Activated naive CD4-positive, alpha-beta T cell (primary cell): ENCODE data around the gene NBPF1.
"Not testable (repeated sequence)": the region's sequence is repeated elsewhere in the genome, so short reads cannot be mapped to it uniquely, and the experiment has no call there.

Experiments used
- DNase-seq, 4 experiments: peaks; one replicate each; lab custom pipeline; 2025; lab: John Stamatoyannopoulos, UW

The NBPF1 gene

DNA sequence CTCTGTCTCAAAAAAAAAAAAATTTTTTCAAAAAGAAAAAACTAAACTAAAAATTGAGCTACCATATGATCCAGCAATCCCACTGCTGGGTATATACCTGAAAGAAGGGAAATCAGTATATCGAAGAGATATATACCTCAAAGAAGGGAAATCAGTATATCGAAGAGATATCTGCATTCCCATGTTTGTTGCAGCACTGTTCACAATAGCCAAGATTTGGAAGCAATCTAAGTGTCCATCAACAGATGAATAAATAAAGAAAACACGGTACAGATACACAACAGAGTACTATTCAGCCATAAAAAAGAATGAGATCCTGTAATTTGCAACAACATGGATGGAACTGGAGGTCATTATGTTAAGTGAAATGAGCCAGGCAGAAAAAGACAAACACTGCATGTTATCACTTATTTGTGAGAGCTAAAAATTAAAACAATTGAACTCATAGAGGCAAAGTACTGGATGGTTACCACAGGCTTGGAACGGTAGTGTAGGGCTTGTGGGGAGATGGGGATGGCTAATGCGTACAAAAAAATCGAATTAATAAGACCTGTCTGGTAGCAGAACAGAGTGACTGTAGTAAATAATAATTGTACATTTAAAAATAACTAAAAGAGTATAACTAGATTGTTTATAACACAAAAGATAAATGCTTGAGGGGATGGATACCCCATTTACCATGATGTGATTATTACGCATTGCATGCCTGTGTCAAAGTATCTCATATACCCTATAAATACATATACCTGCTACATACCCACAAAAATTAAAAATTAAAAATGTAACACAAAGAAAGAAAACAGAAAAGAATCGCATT lies 28.0 kb upstream of the NBPF1 start:
- not testable (repeated sequence) for DNase-seq

DNA sequence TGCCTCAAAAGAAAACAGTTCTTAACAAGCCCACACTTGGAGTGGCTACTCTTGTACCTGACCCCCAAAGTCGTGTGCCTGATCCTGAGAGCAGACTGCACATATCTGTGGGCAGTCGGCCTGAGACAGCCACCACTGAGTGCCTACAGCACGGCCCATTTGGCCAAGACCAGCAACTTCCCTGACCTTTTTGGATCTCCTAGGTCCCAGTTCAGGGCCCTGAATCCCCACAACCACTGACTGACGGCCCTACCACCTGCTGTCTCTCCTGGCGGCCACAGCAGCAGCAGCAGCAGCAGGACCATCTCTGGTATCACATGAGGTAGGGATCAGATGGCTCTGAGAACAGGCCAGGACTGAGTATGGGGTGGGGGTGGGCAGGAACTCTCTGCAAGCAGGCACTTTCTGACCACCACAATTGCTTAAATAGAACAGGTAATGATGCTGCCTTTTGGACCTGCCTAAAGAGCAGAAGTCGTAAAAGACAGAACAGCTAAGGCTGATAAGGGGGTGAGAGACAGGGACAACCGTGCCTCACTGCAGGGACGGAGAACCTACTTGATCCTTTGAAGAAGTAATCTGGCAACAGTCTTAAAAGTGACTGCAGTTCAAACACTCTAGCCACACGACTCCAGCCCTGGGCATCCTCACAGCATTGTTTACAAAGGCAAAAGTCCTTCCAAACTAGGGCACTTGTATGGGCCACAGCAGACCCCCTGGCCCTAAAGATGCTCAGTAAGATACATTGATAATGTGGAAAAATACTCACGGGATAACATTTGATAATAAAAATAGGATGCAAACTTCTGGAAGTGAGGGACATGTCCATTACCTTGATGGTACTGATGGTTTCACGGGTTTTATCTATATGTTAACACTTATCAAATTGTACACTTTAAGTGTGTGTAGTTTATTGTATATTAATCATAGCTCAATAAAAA lies 26.0 kb upstream of the NBPF1 start:
- DNase-seq: not testable (repeated sequence)

DNA sequence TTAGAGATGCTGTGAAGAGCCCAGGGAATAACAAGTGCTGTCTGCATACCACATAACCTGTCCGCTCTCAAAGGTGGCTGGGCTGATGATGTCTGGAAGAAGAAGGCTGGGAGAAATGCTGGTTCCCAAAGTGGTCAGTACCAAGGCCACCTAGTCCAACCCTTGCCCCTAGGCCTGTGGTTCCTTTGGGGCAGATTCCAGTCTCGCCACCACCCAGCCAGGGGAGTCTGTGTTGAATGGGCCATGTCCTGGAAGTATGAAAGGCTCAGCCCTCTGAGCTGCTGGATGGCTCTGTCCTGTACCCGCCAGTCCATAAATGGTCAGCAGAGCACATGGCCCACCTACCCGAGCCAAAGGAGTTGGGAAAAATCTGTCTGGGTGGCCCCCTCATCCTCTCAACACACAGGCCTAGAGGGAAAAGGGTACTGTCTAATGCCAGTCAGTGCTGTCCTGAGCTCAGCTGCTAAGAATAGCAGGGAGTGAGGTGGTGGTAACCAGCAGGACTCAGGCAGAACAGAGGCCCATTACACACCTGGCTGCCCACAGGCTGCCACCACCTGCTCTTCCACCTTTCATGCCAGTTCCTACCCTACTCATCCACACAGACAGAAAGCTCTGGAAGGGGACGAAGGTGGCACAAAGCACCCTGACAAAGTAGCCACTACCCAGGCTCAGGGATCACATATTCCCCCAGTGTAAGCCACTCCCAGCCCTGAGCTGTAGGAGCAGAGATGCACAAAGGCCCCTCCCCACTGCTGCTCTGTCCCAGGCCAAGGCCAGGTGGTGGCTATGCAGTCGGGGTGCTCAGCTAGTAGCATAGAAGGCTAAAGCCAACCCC lies 24.8 kb upstream of the NBPF1 start:
- not testable (repeated sequence) for DNase-seq

DNA sequence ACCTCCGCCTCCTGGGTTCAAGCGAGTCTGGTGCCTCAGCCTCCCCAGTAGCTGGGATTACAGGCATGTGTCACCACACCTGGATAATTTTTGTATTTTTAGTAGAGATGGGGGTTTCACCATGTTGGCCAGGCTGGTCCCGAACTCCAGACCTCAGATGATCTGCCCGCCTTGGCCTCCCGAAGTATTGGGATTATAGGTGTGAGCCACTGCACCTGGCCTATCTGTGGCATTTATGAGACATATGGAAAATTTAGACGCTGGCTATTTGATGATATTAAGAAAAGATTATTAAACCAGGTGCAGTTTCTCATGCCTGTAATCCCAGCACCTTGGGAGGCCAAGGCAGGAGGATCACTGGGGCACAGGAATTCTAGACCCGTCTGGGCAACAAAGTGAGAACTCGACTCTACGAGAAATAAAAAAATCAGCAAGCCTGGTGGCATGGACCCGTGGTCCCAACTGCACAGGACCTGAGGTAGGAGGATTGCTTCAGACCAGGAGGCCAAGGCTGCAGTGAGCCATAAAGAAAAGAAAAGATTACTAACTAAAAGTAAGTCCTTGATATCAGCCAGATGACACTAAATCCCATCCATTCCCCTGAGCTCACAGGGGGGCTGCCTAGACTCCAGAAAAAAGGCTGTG lies 23.3 kb upstream of the NBPF1 start:
- not testable (repeated sequence) for DNase-seq

DNA sequence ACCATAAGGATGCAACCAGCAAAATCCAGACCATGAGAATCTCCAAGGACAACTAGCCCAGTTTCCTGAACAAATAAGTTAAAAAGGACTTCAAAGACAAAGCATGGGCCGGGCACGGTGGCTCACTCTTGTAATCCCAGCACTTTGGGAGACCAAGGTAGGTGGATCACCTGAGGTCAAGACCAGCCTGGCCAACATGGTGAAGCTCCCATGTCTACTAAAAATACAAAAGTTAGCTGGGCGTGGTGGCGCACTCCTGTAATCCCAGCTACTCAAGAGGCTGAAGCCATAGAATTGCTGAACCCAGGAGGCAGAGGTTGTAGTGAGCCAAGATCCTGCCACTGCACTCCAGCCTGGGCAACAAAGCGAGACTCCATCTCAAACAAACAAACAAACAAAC lies 22.6 kb upstream of the NBPF1 start:
- not testable (repeated sequence) for DNase-seq

DNA sequence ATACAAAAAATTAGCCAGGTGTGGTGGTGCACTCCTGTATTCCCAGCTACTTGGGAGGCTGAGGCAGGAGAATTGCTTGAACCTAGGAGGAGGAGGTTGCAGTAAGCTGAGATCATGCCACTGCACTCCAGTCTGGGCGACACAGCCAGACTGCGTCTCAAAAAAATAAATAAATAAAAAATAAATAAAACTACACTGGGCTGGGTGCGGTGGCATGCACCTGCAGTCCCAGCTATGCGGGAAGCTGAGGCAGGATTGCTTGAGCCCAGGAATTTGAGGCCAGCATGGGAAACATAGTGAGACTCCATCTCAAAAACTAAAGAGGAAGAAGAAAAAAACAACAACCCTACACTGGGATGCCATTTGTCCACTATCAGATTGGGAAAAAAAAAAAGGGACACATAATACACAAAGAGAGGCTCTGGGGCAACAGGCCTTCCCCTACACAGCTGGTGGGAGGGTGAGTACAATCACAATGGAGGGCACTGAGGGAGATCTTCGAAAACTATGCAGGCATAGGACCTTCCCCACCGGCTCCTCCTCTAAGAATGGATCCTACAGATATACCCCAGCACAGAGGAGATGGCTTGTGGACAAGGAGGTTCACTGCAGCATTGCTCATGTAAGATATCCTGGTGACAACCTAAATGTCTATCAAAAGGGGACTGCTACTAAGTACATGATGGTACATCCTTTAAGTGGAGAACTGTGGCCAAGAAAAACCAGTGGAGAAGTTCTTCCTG lies 20.3 kb upstream of the NBPF1 start:
- DNase-seq: not testable (repeated sequence)

DNA sequence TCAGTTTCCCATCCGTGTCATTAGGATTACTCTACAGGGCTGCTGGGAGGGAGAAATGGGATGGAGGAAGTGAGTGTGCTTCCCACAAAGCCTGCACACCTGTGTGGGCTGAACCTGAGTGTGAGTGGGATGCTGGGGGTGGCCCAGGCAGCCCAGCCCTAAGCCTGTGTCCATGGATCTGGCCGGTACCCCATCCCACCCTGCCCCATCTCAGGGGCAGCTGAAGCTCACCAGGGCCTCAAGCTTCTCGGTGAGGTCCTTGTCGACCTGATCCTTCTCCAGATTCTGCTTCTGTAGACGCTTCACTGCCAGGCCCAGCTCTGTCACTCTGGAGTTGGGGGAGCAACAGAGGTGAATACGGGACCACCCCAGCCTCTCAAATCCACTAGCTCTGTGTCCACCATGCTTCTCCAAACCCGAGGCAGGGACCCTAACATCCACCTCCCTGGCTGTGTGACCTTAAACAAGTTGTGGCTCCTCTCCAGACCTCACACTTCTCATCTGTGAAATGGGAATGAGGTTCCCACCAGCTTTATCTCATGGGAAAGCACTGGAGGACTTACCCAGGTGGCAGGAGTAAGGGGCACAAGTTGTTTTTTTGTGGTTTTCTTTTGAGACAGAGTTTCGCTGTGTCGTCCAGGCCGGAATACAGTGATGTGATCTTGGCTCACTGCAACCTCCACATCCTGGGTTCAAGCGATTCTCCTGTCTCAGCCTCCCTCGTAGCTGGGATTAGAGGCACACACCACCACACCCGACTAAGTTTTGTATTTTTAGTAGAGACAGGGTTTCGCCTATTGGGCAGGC lies 18.9 kb upstream of the NBPF1 start:
- not testable (repeated sequence) for DNase-seq

DNA sequence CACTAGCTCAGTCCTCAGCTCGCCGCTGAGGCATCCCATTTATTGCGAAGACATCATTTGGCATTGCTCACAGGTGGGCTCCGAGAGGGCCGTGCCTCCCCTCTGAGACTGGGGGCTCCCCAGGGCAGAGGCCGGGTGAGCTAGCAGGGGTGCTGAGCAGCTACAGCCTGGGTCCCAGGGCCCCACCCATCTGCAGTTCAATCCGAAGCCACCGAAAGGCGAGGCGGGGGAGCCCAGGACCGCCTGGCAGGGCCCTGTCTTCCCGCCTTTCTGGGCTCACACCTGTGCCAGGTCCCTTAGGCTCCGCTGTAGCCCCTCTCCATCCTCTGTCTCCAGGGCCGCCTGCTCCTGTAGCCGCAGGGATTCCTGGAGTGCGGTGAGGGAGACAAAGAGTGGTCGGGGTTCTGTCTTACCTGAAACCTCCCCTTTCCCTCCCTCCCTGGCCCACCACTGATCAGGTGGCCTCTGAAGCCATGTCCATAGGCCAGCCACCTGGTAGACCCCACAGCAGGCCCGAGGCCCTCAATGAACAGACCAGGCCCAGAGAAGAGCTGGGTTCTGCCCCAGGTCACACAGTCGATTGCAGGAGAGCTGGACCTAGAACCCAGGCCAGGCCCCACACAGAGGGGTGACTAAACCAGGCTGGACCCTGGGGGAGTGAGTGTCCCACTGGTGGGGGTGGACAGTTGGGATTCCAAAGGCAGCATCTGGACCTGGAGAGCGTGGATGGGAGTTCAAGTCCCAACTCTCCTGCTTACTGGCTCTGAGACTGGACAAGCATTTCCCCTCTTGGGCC lies 18.1 kb upstream of the NBPF1 start:
- DNase-seq: no peak

DNA sequence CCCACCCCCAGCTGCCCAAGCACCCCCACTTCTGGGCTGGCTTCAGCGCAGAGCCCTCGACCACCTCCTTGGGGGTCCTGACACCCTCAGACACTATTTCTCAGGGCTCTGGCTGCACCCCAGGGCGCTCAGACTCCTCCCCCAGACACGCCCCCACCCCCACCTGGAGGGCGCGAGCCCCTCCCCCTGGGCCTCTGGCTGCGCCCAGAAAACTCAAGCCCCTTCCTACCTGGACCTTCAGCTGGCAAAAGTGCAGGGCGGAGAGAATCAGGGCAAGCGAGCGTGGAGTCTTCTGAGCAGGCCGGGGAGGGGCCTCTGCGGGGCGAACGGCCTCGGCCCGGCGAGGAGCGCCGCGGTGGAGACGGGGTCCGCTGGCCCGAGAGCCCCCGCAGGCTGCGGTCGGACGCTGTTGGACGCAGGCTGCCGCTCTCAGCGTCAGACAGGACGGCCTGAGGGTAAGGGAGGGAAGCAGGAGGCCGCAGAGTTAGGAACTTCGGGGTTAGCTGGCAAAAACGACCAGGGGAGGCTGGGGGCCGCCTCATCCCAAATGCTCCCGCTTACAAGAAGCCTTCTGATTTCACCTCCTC lies 17.4 kb upstream of the NBPF1 start:
- DNase-seq: no peak

DNA sequence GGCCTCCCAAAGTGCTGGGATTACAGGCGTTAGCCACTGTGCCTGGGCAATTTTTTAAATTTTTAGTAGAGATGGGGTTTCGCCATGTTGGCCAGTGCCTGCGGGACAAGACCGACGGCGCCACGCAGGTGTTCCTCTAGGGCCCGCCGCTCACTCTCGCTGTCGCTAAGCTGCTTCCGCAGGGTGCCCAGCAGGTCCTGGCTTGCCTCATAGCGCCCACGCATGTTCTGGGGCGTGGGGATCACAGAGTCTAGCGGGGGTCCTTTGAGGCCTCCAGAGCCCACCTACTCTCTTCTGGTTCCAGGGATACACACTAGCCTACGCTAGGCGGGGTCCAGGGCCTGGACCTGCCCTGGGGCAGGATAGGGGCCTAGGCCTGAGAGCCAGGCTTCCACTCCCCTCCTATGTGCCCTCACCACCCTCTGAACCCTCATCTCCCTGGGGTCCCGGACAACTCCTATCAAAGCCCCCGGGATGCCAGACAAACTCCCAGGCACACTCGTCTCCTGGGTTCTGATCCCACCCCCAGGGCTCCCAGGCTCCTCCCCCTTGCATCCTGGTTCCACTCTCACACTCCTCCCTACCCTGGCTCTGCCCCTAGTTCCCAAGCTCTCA lies 16.7 kb upstream of the NBPF1 start:
- DNase-seq: not testable (repeated sequence)

DNA sequence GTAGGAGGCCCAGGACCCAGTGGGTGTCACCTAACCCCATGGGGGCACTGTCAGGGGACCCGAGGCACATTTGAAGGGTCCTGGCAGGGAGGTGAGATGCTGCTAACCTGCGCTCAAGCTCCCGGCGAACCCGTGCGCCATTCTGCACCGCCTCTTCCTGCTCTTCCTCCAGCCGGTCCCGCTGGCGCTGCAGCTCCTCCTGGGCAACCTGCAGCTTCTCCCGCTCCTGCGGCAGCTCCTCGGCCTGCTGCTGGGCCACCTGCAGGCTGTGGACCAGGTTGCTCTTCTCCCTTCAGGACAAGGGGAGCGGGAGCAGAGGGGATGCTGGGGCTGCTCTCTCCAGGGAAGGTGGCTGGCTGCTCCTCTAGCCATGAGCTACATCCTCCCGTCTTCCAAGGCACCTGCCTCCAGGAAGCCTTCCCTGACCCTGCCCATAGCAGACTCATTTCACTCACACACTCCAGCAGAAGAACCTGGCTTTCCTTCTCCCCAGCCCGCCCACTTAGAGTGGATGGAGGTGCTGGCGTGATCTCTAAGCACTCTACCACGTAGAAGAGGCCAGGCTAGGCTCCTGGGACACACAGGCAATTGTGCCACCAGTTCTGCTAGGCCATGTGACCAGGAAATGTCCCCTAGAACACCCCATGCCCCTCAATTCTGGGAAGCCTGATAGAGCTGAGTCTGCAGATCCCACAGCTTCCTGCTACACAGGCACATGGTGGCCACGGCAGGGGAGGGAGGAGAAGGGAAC lies 15.2 kb upstream of the NBPF1 start:
- DNase-seq: no peak

DNA sequence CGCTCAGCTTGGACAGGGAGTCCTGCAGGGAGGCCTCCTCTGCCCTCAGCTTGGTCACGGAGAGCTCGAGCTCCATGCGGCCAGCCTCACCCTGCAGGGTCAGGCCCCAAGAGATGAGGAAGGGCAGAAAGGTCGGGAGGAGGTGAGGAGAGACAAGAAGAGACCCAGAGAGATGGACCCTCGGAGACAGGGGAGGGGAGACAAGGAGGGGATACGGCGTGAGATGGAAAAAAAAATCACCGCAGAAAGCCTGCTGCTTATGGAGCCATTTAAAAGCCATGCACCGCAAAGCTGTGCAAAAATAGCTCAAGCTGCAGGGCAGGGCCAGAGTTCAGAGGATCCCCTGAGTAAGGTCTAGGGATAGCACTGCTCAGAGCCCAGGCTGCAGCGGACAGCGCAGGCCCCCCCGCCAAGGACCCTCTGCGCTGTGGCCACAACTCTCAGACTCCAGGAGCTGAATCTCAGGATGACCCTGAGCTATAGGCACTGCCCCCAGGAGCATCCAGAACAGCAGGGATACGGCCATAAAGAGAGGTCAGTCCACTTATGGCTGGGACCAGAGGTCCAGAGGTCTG lies 13.1 kb upstream of the NBPF1 start:
- not testable (repeated sequence) for DNase-seq

DNA sequence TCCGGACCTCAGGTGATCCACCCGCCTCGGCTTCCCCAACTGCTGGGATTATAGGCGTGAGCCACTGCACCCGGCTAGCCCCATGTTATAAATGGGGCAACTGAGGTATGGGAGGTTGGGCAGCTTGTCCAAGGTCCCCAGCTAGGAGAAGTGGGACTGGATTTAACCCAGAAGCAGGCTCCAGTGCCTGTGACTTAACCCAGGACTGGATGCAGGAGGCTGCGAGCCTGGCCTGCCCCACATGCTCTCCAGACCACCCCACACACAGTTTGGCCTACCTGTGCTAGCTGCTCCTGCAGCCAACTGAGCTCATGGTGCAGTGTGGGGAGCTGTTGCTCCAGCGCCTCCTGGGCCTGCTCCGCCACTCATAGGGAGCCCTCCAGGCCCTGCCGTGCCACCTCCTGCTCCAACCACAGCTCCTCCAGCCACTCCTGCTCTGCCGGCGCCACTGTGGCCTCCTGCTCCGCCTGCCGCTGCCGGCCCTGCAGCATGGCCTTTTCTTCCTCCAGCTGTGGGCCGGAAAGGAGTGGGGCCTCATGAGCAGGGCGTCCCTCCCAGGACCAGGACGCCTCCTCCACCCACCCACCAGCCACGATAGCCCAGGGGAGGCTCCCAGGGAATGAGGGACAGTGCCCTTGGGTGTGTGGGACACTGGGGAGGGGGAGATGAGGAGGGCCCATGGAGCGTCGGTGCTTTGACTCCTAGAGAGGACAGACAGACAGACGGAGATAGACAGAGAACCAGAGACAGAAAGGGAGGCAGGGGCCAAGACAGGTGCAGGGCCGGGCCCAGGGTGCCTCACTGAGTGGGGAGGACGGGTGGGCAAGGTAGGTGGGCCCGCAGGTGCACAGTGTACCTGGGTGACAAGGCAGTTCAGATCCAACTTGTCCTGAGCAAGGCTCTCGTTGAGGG lies 12.4 kb upstream of the NBPF1 start:
- DNase-seq: no peak

DNA sequence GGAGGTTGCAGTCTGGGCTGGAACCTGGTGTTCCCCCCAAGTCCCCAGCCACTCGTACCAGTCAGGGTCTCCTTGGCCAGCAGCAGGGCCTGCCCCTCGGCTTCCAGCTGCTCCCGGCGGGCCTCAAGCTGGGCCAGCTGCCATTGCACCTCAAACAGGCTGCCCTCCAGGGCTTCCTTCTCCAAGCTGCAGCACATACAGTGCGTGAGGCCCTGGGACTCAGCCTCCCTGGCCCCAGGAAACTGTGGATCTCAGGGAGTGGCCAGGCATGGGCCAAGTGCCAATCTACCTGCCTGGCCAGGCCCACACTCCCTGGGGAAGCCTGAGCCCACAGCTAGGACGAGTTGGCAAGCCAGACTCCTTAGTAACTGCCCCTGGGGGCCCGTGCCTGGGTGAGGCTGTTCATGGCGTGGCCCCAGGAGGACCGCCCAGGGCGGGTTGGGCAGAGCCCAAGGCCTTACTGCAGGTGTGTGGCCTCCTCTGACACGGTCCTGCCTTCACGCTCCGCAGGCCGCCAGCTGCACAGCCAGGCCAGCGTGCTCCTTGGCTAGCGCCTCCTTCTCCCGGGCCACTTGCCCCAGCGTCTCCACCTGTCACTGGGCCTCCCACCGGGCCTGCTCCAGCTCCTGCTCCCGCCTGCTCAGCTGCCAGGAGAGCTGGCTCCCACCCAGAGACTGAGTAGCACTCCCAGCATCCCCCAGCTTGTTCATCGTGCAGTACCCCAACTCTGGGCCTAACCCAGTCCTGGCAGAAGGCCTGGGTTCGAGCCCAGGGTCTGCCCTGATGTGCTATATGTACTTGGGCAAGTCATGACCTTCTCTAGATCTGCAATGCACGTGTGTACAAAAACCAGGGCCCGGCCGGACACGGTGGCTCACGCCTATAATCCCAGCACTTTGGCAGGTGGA lies 10.7 kb upstream of the NBPF1 start:
- not testable (repeated sequence) for DNase-seq

DNA sequence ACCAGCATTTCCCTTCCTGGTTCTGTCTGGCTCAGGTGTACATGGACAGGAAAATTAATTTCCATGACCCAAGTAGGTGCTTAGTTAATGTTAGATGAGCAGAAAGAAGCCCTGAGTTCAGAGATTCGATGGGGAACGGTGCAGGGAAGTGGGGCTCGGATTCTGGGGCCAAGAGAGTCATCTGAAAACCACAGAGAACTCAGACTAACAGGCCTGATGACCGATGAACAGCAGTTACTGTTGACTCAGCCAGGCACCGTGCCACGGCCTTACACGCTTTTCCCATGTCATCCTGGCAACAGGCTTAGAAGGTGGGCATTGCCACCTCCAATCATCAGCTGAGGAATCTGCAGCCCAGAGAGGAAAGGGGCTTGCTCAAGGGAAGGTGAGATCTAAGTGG lies 10.0 kb upstream of the NBPF1 start:
- DNase-seq: not testable (repeated sequence)
